NCI-H2171 (cell line): Measurements from ENCODE around the gene METTL2B.
"Not testable (repeated sequence)": the region's sequence is repeated elsewhere in the genome, so short reads cannot be mapped to it uniquely, and the experiment has no call there.

Source experiments
- DNase-seq: peaks from one replicate; lab custom pipeline; 2025; lab: John Stamatoyannopoulos, UW

METTL2B gene

GRCh38 chr7:128455543-128456254 is 20.8 kb upstream of the METTL2B start, which contains the start of gene HILPDA:
TSS of gene HILPDA (plus strand) at chr7:128455878. CDS start at chr7:128457269, 1,391 bp downstream.
- peak; percentile 88 for DNase-seq

GRCh38 chr7:128456255-128456725 is 20.3 kb upstream of the METTL2B start:
- no peak for DNase-seq

- DNase-seq = not testable (repeated sequence)
These were observed 19.2 kb upstream of the METTL2B start for GRCh38 chr7:128457385-128457784.

- no peak for DNase-seq
These were observed 17.6 kb upstream of the METTL2B start for GRCh38 chr7:128458956-128459355.

- DNase-seq = peak; percentile 30
These were observed 17.1 kb upstream of the METTL2B start for GRCh38 chr7:128459394-128459878.

GRCh38 chr7:128462460-128462859 is 14.1 kb upstream of the METTL2B start:
- no peak for DNase-seq

GRCh38 chr7:128463345-128463744 is 13.2 kb upstream of the METTL2B start:
- not testable (repeated sequence) for DNase-seq

GRCh38 chr7:128463933-128464332 is 12.6 kb upstream of the METTL2B start:
- DNase-seq = not testable (repeated sequence)

- DNase-seq = not testable (repeated sequence)
These were observed 9.7 kb upstream of the METTL2B start for GRCh38 chr7:128466871-128467270.

GRCh38 chr7:128477336-128477690 is 765 bp downstream of the METTL2B start:
- not testable (repeated sequence) for DNase-seq

- DNase-seq = not testable (repeated sequence)
These were observed 2.5 kb downstream of the METTL2B start for GRCh38 chr7:128479082-128479481.

- DNase-seq = not testable (repeated sequence)
These were observed 11.6 kb downstream of the METTL2B start for GRCh38 chr7:128488134-128488533.

GRCh38 chr7:128497405-128497804 is 20.9 kb downstream of the METTL2B start:
- no peak for DNase-seq

- DNase-seq = not testable (repeated sequence)
These were observed 28.9 kb downstream of the METTL2B start for GRCh38 chr7:128505416-128505815.

- DNase-seq = not testable (repeated sequence)
These were observed 30.3 kb downstream of the METTL2B start for GRCh38 chr7:128506819-128507218.

- DNase-seq = not testable (repeated sequence)
These were observed 30.9 kb downstream of the METTL2B start for GRCh38 chr7:128507321-128507993.

GRCh38 chr7:128511692-128512091 is 35.1 kb downstream of the METTL2B start:
- not testable (repeated sequence) for DNase-seq

GRCh38 chr7:128515232-128515631 is 38.7 kb downstream of the METTL2B start:
- DNase-seq = not testable (repeated sequence)

GRCh38 chr7:128517023-128517422 is 40.5 kb downstream of the METTL2B start:
- not testable (repeated sequence) for DNase-seq

GRCh38 chr7:128523226-128523931 is 46.8 kb downstream of the METTL2B start:
- DNase-seq = not testable (repeated sequence)

- not testable (repeated sequence) for DNase-seq
These were observed 47.5 kb downstream of the METTL2B start for GRCh38 chr7:128523932-128524524.

GRCh38 chr7:128525584-128525983 is 49.0 kb downstream of the METTL2B start:
- not testable (repeated sequence) for DNase-seq
